Measurements from ENCODE around the gene HOXB1.

The HOXB1 gene

GRCh38 chr17:48577330-48577945 is 46.6 kb upstream of the HOXB1 start:
- Mint-ChIP-seq H3K27ac (peak overlapping the region in 1 of 3 experiments; percentile 98), H3K36me3 (ENCODE audit: low read depth) (peaks cover 31% of the 10 kb centered on the region), H3K27me3 (ENCODE audit: low read depth) (peaks cover 69% of the 10 kb centered on the region), H3K4me1 (peaks cover 83% of the 10 kb centered on the region), H3K4me3 (peak overlapping the region; percentile 85 to 94 (median 93)), H3K9me3 (no peaks in the 10 kb centered on the region)
- TF ChIP-seq CTCF (IDR thresholded peaks at IDR 0.05; ENCODE audit: unreplicated experiment in 3 of 3), result no peak

GRCh38 chr17:48576479-48577309 is 45.9 kb upstream of the HOXB1 start:
- H3K27ac Mint-ChIP-seq, result peak overlapping the region in 1 of 3 experiments; percentile 98
- H3K4me3 Mint-ChIP-seq, result peak overlapping the region; percentile 85 to 94 (median 93)

GRCh38 chr17:48575673-48576478 is 45.1 kb upstream of the HOXB1 start:
- Mint-ChIP-seq H3K9me3 (no peaks in the 10 kb centered on the region), H3K36me3 (ENCODE audit: low read depth) (peaks cover 37% of the 10 kb centered on the region), H3K27ac (no peak overlapping the region), H3K4me1 (peaks cover 89% of the 10 kb centered on the region), H3K27me3 (ENCODE audit: low read depth) (peaks cover 68% of the 10 kb centered on the region), H3K4me3 (peak overlapping the region; percentile 71 to 82 (median 80))
- TF ChIP-seq CTCF (IDR thresholded peaks at IDR 0.05; ENCODE audit: unreplicated experiment in 3 of 3), result no peak

More at GRCh38 chr17:48576479-48577309, 45.9 kb upstream of the HOXB1 start:
- no peaks in the 10 kb centered on the region for H3K9me3 Mint-ChIP-seq
- peaks cover 30% of the 10 kb centered on the region for H3K36me3 Mint-ChIP-seq (ENCODE audit: low read depth)
- H3K27me3 Mint-ChIP-seq (ENCODE audit: low read depth), result peaks cover 68% of the 10 kb centered on the region
- H3K4me1 Mint-ChIP-seq, result peaks cover 86% of the 10 kb centered on the region
- no peak for TF ChIP-seq CTCF (IDR thresholded peaks at IDR 0.05; ENCODE audit: unreplicated experiment in 3 of 3)

DNA sequence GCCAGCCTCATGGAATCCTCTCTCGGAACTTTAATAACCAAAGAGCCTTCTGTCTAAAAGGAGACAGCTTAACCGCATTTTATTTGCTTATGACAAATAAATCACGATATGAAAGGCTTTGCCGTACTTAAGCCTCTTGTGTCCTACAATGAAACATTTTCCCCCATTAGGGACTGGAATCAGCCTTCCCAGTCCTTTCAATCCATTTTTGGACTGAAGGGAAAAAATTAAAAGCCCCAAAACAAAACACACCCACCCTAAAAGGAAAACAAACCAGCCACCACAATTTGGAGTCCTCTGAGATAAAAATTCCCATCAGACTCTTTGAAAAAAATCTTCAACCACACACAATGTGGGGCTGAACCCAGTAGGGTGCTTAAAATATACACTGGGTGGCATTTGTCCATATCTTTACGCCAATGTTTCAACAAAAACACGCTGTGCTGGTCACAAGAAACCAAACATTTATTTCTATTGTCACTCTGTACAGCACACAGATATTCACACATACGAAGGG is 44.3 kb upstream of the HOXB1 start:
- H3K27me3 Mint-ChIP-seq (ENCODE audit: low read depth), result peaks cover 63% of the 10 kb centered on the region
- TF ChIP-seq CTCF (IDR thresholded peaks at IDR 0.05; ENCODE audit: unreplicated experiment in 3 of 3), result no peak
- no peak overlapping the region for H3K27ac Mint-ChIP-seq
- H3K4me3 Mint-ChIP-seq, result peak overlapping the region in 2 of 3 experiments; percentile 71 to 80
- peaks cover 37% of the 10 kb centered on the region for H3K36me3 Mint-ChIP-seq (ENCODE audit: low read depth)
- no peaks in the 10 kb centered on the region for H3K9me3 Mint-ChIP-seq
- H3K4me1 Mint-ChIP-seq, result peaks cover 89% of the 10 kb centered on the region

GRCh38 chr17:48574505-48575065 is 43.8 kb upstream of the HOXB1 start:
- H3K27ac Mint-ChIP-seq, result no peak overlapping the region
- no peak for TF ChIP-seq CTCF (IDR thresholded peaks at IDR 0.05; ENCODE audit: unreplicated experiment in 3 of 3)
- peaks cover 37% of the 10 kb centered on the region for H3K36me3 Mint-ChIP-seq (ENCODE audit: low read depth)
- peaks cover 84% of the 10 kb centered on the region for H3K4me1 Mint-ChIP-seq
- peak overlapping the region in 2 of 3 experiments; percentile 71 to 80 for H3K4me3 Mint-ChIP-seq
- no peaks in the 10 kb centered on the region for H3K9me3 Mint-ChIP-seq
- H3K27me3 Mint-ChIP-seq (ENCODE audit: low read depth), result peaks cover 60% of the 10 kb centered on the region
